GM12875 (cell line): ENCODE results near the gene ETFRF1.

Experiments
- H3K4me3 ChIP-seq: one replicate; pipeline ENCODE4 v1.5.1; 2011; ENCODE audit warnings: low read depth, low read length, control low read depth
- CTCF ChIP-seq: IDR thresholded peaks from 2 replicates; pipeline ENCODE4 v1.5.1; 2011; ENCODE audit warnings: low read depth, mild to moderate bottlenecking, control low read depth, inconsistent platforms, low read length, moderate library complexity, borderline replicate concordance; ENCODE audit not compliant: insufficient read depth

The ETFRF1 gene

GRCh38 chr12:25252946-25253345 is 57.9 kb downstream of the ETFRF1 start:
- H3K4me3 ChIP-seq, result no peak overlapping the region
- TF ChIP-seq CTCF, result no peak

GRCh38 chr12:25253371-25254068 is 58.5 kb downstream of the ETFRF1 start:
- no peak for TF ChIP-seq CTCF
- no peak overlapping the region for H3K4me3 ChIP-seq

DNA sequence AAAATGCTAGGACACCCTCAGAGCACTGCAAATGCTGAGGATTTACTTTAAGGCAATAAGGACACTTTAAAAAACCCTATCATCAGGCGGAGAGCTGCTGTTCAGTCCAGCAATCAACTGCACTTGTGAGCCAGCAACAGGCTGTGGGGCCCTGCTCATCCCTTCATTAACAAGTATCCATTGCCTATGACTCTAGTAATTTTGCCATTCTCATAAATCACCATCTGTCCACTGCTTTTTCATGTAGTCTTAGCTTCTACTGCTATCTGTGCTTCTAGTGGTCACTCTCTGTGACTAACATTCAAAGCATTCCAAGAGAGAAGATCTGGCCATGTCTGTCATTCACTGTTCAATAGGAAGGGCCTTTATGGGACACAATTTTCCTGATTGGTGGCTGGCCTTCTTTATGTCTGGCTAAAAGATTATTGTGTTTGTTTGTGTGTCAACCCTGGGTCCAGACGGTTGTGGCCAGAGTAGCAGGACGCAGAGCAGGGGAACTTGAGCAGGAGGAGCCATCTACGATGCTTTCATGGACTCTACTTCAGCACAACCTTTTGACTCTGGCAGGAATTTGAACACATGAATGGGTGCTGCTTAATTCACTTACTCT is 59.3 kb downstream of the ETFRF1 start:
- H3K4me3 ChIP-seq, result no peak overlapping the region
- no peak for TF ChIP-seq CTCF
